Stomach smooth muscle (tissue), 2 donors: ENCODE measurements around the gene SLC39A11.
"Not testable (repeated sequence)": the region's sequence is repeated elsewhere in the genome, so short reads cannot be mapped to it uniquely, and the experiment has no call there.

ENCODE experiments used
- H3K27ac ChIP-seq: one replicate; pipeline ENCODE4 v1.7.0; 2013; ENCODE audit warnings: mild to moderate bottlenecking, low read length, inconsistent platforms
- H3K27me3 ChIP-seq, 2 donors: one replicate each; pipeline ENCODE4 v1.7.0; 2013; ENCODE audit warnings: low read length in 2 of 2; ENCODE audit not compliant: insufficient read depth in 2 of 2, control insufficient read depth in 1 of 2
- H3K36me3 ChIP-seq, 2 donors: one replicate each; pipeline ENCODE4 v1.7.0; 2013; ENCODE audit warnings: low read length in 2 of 2; ENCODE audit not compliant: control insufficient read depth in 2 of 2, insufficient read depth in 2 of 2
- H3K4me1 ChIP-seq: one replicate; pipeline ENCODE4 v1.7.0; 2013; ENCODE audit warnings: low read length; ENCODE audit not compliant: control insufficient read depth, insufficient read depth
- H3K4me3 ChIP-seq, 2 donors: one replicate each; pipeline ENCODE4 v1.7.0; 2013; ENCODE audit warnings: low read length in 2 of 2
- H3K9ac ChIP-seq, 2 donors: one replicate each; pipeline ENCODE4 v1.7.0; 2013; ENCODE audit warnings: low read length in 2 of 2, mild to moderate bottlenecking in 1 of 2
- H3K9me3 ChIP-seq, 2 donors: one replicate each; pipeline ENCODE4 v1.7.0; 2013; ENCODE audit warnings: low read length in 2 of 2; ENCODE audit not compliant: control insufficient read depth in 2 of 2
- donor health status: healthy.
- donor health status: Pancreatic carcinoma.

SLC39A11 gene

GRCh38 chr17:72833128-72833765, 259.2 kb downstream of the SLC39A11 start:
- H3K4me1 ChIP-seq = no peaks in the 10 kb centered on the region
- no peak overlapping the region for H3K27ac ChIP-seq
- H3K36me3 ChIP-seq = peaks cover 0 to 4% of the 10 kb centered on the region in 2 donors
- no peaks in the 10 kb centered on the region for H3K27me3 ChIP-seq
- H3K9me3 ChIP-seq = no peaks in the 10 kb centered on the region
- H3K4me3 ChIP-seq = no peak overlapping the region
- no peak overlapping the region for H3K9ac ChIP-seq

DNA sequence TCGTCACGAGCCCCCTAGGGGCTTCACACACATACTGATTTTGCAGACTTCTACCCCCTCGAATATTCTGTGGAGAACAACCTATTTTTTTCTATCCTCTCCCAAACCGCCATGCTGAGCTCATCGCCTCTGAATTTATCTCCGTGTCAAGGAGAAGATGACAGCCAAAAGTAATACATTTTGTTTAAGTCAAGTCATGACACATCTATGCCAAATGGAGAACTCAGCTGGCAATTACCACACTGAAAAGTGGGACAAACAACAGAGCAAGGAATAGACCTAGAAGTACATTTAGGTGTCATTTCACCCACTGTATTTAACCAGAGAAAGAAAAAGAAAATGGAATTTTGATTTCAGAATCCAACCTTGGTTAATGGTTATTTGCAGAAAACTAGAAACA, 260.2 kb downstream of the SLC39A11 start:
- Histone ChIP-seq H3K4me1 (no peaks in the 10 kb centered on the region), H3K36me3 (peaks cover 4% of the 10 kb centered on the region in 2 donors), H3K27me3 (no peaks in the 10 kb centered on the region), H3K9me3 (no peaks in the 10 kb centered on the region), H3K27ac (no peak overlapping the region), H3K4me3 (no peak overlapping the region), H3K9ac (no peak overlapping the region)

- Histone ChIP-seq H3K36me3 (peaks cover 0 to 4% of the 10 kb centered on the region in 2 donors), H3K27ac (no peak overlapping the region), H3K9ac (no peak overlapping the region), H3K9me3 (peaks cover 0 to 7% of the 10 kb centered on the region in 2 donors), H3K27me3 (no peaks in the 10 kb centered on the region), H3K4me3 (no peak overlapping the region), H3K4me1 (no peaks in the 10 kb centered on the region)
These were observed 262.6 kb downstream of the SLC39A11 start for GRCh38 chr17:72829883-72830282.

- H3K9me3 ChIP-seq = peaks cover 0 to 11% of the 10 kb centered on the region in 2 donors
- H3K9ac ChIP-seq = no peak overlapping the region
- no peaks in the 10 kb centered on the region for H3K4me1 ChIP-seq
These were observed 265.9 kb downstream of the SLC39A11 start for GRCh38 chr17:72826602-72827001.

DNA sequence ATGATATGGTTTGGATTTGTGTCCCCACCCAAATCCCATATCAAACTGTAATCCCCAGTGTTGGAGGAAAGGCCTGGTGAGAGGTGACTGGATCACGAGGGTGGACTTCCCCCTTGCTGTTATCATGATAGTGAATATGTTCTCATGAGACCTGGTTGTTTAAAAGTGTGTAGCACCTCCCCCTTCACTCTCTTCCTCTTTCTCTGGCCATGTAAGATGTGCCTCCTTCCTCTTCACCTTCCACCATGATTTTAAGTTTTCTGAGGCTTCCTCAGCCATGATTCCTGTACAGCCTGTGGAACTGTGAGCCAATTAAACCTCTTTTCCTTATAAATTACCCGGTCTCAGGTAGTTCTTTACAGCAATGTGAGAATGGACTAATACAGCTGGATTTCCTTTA, 266.4 kb downstream of the SLC39A11 start:
- peaks cover 0 to 11% of the 10 kb centered on the region in 2 donors for H3K9me3 ChIP-seq
- H3K27ac ChIP-seq, H3K27me3 ChIP-seq, H3K4me3 ChIP-seq, H3K36me3 ChIP-seq, H3K4me1 ChIP-seq, H3K9ac ChIP-seq: not testable (repeated sequence)

More at GRCh38 chr17:72826602-72827001, 265.9 kb downstream of the SLC39A11 start:
- Histone ChIP-seq H3K4me3 (no peak overlapping the region), H3K27me3 (no peaks in the 10 kb centered on the region), H3K36me3 (peaks cover 2 to 4% of the 10 kb centered on the region in 2 donors), H3K27ac (no peak overlapping the region)

DNA sequence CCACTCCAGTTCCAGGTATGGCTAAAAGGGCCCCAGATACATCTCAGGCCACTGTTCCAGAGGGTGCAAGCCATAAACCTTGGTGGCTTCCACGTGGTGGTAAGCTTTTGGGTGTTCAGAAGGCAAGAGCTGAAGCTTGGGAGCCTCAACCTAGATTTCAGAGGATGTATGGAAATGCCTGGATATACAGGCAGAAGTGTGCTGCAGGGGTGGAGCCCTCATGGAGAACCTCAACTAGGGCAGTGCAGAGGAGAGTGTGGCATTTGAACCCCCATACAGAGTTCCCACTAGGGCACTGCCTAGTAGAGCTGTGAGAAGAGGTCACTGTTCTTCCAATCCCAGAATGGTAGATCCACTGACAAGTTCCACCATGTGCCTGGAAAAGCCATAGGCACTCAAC, 267.3 kb downstream of the SLC39A11 start:
- Histone ChIP-seq H3K27ac (no peak overlapping the region), H3K27me3 (no peaks in the 10 kb centered on the region), H3K9me3 (peaks cover 0 to 11% of the 10 kb centered on the region in 2 donors), H3K4me1 (no peaks in the 10 kb centered on the region), H3K9ac (no peak overlapping the region), H3K4me3 (no peak overlapping the region), H3K36me3 (peaks cover 2 to 4% of the 10 kb centered on the region in 2 donors)

DNA sequence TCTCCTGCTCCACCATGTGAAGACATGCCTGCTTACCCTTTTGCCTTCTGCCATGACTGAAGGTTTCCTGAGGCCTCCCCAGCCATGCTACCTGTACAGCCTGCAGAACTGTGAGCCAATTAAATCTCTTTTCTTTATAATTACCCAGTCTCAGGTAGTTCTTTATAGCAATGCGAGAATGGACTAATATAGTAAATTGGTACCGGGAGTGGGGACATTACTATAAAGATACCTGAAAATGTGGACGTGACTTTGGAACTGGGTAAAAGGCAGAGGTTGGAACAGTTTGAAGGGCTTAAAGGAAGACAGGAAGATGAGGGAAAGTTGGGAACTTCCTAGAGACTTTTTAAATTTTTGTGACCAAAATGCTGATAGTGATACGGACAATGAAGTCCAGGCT, 268.2 kb downstream of the SLC39A11 start:
- H3K27ac ChIP-seq, H3K4me1 ChIP-seq, H3K36me3 ChIP-seq, H3K9ac ChIP-seq, H3K27me3 ChIP-seq, H3K4me3 ChIP-seq: not testable (repeated sequence)
- peaks cover 0 to 11% of the 10 kb centered on the region in 2 donors for H3K9me3 ChIP-seq

GRCh38 chr17:72822358-72823023, 270.0 kb downstream of the SLC39A11 start:
- no peak overlapping the region for H3K9ac ChIP-seq
- H3K4me3 ChIP-seq = no peak overlapping the region
- H3K4me1 ChIP-seq = no peaks in the 10 kb centered on the region
- H3K27me3 ChIP-seq = no peaks in the 10 kb centered on the region
- peaks cover under 1 to 2% of the 10 kb centered on the region in 2 donors for H3K36me3 ChIP-seq
- no peak overlapping the region for H3K27ac ChIP-seq
- H3K9me3 ChIP-seq = peaks cover 0 to 11% of the 10 kb centered on the region in 2 donors

- H3K4me1 ChIP-seq = no peaks in the 10 kb centered on the region
- no peaks in the 10 kb centered on the region for H3K9me3 ChIP-seq
- no peak overlapping the region for H3K4me3 ChIP-seq
- H3K36me3 ChIP-seq = peaks cover 3% of the 10 kb centered on the region in 2 donors
- H3K27ac ChIP-seq = no peak overlapping the region
- H3K9ac ChIP-seq = no peak overlapping the region
- H3K27me3 ChIP-seq = no peaks in the 10 kb centered on the region
These were observed 276.1 kb downstream of the SLC39A11 start for GRCh38 chr17:72816406-72816805.

- Histone ChIP-seq H3K36me3 (peaks cover 3% of the 10 kb centered on the region in 2 donors), H3K9me3 (peaks cover 0 to 3% of the 10 kb centered on the region in 2 donors), H3K27me3 (no peaks in the 10 kb centered on the region), H3K9ac (no peak overlapping the region), H3K4me3 (no peak overlapping the region), H3K27ac (no peak overlapping the region), H3K4me1 (no peaks in the 10 kb centered on the region)
These were observed 279.0 kb downstream of the SLC39A11 start for GRCh38 chr17:72813481-72813880.

GRCh38 chr17:72812823-72813222, 279.7 kb downstream of the SLC39A11 start:
- H3K27ac ChIP-seq = no peak overlapping the region
- H3K36me3 ChIP-seq = peaks cover 3% of the 10 kb centered on the region in 2 donors
- H3K27me3 ChIP-seq = no peaks in the 10 kb centered on the region
- peaks cover 0 to 3% of the 10 kb centered on the region in 2 donors for H3K9me3 ChIP-seq
- no peak overlapping the region for H3K4me3 ChIP-seq
- no peaks in the 10 kb centered on the region for H3K4me1 ChIP-seq
- no peak overlapping the region for H3K9ac ChIP-seq
